ENCODE results near the gene PGAP2. TPM values are rescaled to one million over a fixed set of nuclear protein-coding genes. Genes with fewer than 3 reads are reported as not detected.

PGAP2 gene
- total RNA-seq, 1 experiment from 2014 or later, result 37.4 TPM

DNA sequence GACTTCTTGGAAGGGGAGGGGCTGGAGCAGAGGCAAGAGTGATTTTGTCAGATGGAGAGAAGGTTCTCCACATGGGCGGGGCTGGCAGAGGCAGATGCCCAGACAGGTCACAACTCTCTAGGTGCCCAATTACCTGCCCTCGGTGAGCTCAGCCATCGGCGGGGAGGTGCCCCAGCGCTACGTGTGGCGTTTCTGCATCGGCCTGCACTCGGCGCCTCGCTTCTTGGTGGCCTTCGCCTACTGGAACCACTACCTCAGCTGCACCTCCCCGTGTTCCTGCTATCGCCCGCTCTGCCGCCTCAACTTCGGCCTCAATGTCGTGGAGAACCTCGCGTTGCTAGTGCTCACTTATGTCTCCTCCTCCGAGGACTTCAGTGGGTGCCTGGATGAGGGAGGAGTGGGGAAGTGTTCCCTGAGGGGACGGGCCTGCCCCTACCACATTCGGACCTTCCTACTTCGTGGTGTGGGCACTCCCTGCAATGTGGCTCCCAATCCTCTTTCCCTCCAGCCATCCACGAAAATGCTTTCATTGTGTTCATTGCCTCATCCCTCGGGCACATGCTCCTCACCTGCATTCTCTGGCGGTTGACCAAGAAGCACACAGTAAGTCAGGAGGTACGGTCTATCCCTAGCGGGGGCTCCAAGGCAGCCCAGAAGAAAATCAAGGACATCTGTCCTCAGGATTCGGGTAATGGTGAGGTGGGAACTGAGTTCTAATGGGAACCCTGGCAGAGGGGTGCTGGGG, 15.6 kb downstream of the PGAP2 start:
- H3K79me2 ChIP-seq (ENCODE audit: insufficient read depth, low read length), result no peaks in the 10 kb centered on the region
- Mint-ChIP-seq H3K27ac (peak overlapping the region in 2 of 3 experiments; percentile 27 to 53; a peak in 2 of 7 replicates), H3K4me1 (peaks cover 42% of the 10 kb centered on the region in 2 experiments), H3K9me3 (no peaks in the 10 kb centered on the region), H3K4me3 (no peak overlapping the region), H3K36me3 (ENCODE audit: insufficient read depth in 1 of 3, low read depth in 3 of 3) (peaks cover 26 to 46% (median 37%) of the 10 kb centered on the region in 3 experiments), H3K27me3 (ENCODE audit: low read depth) (no peaks in the 10 kb centered on the region)
- no peak overlapping the region for H2AK5ac ChIP-seq (ENCODE audit: insufficient read length, low read length)
- peaks cover 3% of the 10 kb centered on the region for H4K20me1 ChIP-seq (ENCODE audit: control insufficient read depth, insufficient read depth, insufficient read length)
- H3K27ac ChIP-seq (ENCODE audit: insufficient read length, low read depth, low read length), result no peak overlapping the region
- no peaks in the 10 kb centered on the region for H3K27me3 ChIP-seq (ENCODE audit: insufficient read depth, low read length)
- no peak overlapping the region for H2BK15ac ChIP-seq (ENCODE audit: low read depth, low read length)
- H2BK12ac ChIP-seq (ENCODE audit: insufficient read length, low read depth, low read length), result no peak overlapping the region
- H4K5ac ChIP-seq (ENCODE audit: insufficient read length, low read depth, low read length), result no peak overlapping the region
- H3K56ac ChIP-seq (ENCODE audit: insufficient read length, low read depth, low read length), result no peak overlapping the region
- H3K18ac ChIP-seq (ENCODE audit: insufficient read length, low read depth, low read length), result no peak overlapping the region
- H3K23ac ChIP-seq (ENCODE audit: insufficient read length, low read depth, low read length), result no peak overlapping the region
- H3K4ac ChIP-seq (ENCODE audit: low read depth, low read length), result no peak overlapping the region
- no peak overlapping the region for H2BK120ac ChIP-seq (ENCODE audit: low read depth, low read length, poor library complexity, severe bottlenecking)
- no CpG with 5 or more reads among the region's 30 CpGs for WGBS (ENCODE audit: extremely low coverage, insufficient read length, low lambda C conversion rate)
- no peak overlapping the region for H3T11ph ChIP-seq (ENCODE audit: low read length)
- no peak overlapping the region for H2AFZ ChIP-seq (ENCODE audit: low read length)
- no peak overlapping the region for H2BK5ac ChIP-seq (ENCODE audit: insufficient read length, low read length)
- peaks cover 13% of the 10 kb centered on the region; the same call in 1 of the 2 replicates for H3K4me1 ChIP-seq (ENCODE audit: insufficient read depth, low read length)
- no peak for DNase-seq
- no peaks in the 10 kb centered on the region for H3K23me2 ChIP-seq (ENCODE audit: insufficient read length, low read depth, low read length, poor library complexity, severe bottlenecking)
- no peaks in the 10 kb centered on the region for H3K9me3 ChIP-seq (ENCODE audit: control insufficient read depth, low read depth, low read length)
- no peaks in the 10 kb centered on the region for H3K79me1 ChIP-seq (ENCODE audit: insufficient read depth, low read depth, low read length, poor library complexity, severe bottlenecking)
- no peak overlapping the region for H3K4me2 ChIP-seq (ENCODE audit: insufficient read depth, insufficient read length, low read length)
- H3K14ac ChIP-seq (ENCODE audit: insufficient read depth, low read length), result no peak overlapping the region
- no peak overlapping the region for H4K8ac ChIP-seq (replicated peaks; ENCODE audit: insufficient read length, low read depth, low read length)
- no peak overlapping the region for H3K9ac ChIP-seq (ENCODE audit: extremely low read depth, insufficient read length, low read length)
- H2BK20ac ChIP-seq (ENCODE audit: low read depth, low read length, poor library complexity, severe bottlenecking), result no peak overlapping the region
- TF ChIP-seq CTCF (conservative IDR thresholded peaks at IDR 0.05), result no peak
- H4K91ac ChIP-seq (ENCODE audit: insufficient read length, low read depth, low read length), result no peak overlapping the region
